K562 (cell line): ENCODE results near the gene ADGRA1.

ENCODE experiments used
- CREB1 ChIP-seq, 2 experiments: sonication (generic) in 1 of 2; formaldehyde crosslinking in 1 of 2; IDR thresholded peaks; 2 replicates each; pipeline versions ENCODE4 v1.6.1 to v1.8.0; 2012 to 2022; ENCODE audit warnings: inconsistent platforms in 1 of 2, mild to moderate bottlenecking in 1 of 2, missing genetic modification reagents in 1 of 2, moderate library complexity in 1 of 2
- JUNB ChIP-seq: fragments of 450-650 bp; formaldehyde crosslinking; conservative IDR thresholded peaks from 2 replicates; pipeline ENCODE4 v1.4.0; 2020; ENCODE audit warnings: mild to moderate bottlenecking
- MNT ChIP-seq, 2 experiments: fragments of 450-650 bp; conservative IDR thresholded peaks; 2 replicates each; pipeline ENCODE4 v1.6.1; 2017; ENCODE audit warnings: mild to moderate bottlenecking in 2 of 2, moderate library complexity in 2 of 2
- NR2F6 ChIP-seq: fragments of 450-650 bp; formaldehyde crosslinking; IDR thresholded peaks from 2 replicates; pipeline ENCODE4 v1.4.0; 2020; ENCODE audit warnings: mild to moderate bottlenecking
- SMC3 ChIP-seq: conservative IDR thresholded peaks from 2 replicates; pipeline ENCODE4 v1.6.1; 2011; ENCODE audit warnings: low read depth, low read length, improper control_type of control experiment; ENCODE audit not compliant: insufficient read depth
- TFE3 ChIP-seq: fragments of 450-650 bp; formaldehyde crosslinking; IDR thresholded peaks from 2 replicates; pipeline ENCODE4 v1.4.0; 2020; ENCODE audit warnings: mild to moderate bottlenecking, mixed read lengths
- ZBED1 ChIP-seq: IDR thresholded peaks from 2 replicates; pipeline ENCODE4 v1.6.1; 2014
- ZNF561 ChIP-seq: fragments of 450-650 bp; formaldehyde crosslinking; conservative IDR thresholded peaks from 2 replicates; pipeline ENCODE4 v1.4.0; 2020; ENCODE audit warnings: mild to moderate bottlenecking, moderate library complexity
- TF ChIP-seq, protein P1 (sequence below), 3 experiments: IDR thresholded peaks in 2 of 3; conservative IDR thresholded peaks in 1 of 3; 2 replicates each; pipeline ENCODE4 v1.5.1; 2011 to 2012; ENCODE audit warnings: low read length in 3 of 3, mild to moderate bottlenecking in 3 of 3, control low read depth in 2 of 3, improper control_type of control experiment in 1 of 3, inconsistent platforms in 1 of 3, low read depth in 1 of 3, mixed read lengths in 1 of 3, moderate library complexity in 1 of 3; ENCODE audit not compliant: insufficient read depth in 2 of 3

- TF ChIP-seq TFE3 (CRISPR knock-in tag) (no peak), SMC3 (no peak), ZNF561 (CRISPR knock-in tag) (no peak), CREB1 (IDR thresholded peaks at IDR 0.05) (no peak), CREB1 (CRISPR knock-in tag; IDR thresholded peaks at IDR 0.05) (no peak), JUNB (CRISPR knock-in tag) (no peak), MNT (conservative IDR thresholded peaks at IDR 0.05) (no peak), NR2F6 (CRISPR knock-in tag) (no peak), ZBED1 (no peak)
- TF ChIP-seq, protein P1, sequence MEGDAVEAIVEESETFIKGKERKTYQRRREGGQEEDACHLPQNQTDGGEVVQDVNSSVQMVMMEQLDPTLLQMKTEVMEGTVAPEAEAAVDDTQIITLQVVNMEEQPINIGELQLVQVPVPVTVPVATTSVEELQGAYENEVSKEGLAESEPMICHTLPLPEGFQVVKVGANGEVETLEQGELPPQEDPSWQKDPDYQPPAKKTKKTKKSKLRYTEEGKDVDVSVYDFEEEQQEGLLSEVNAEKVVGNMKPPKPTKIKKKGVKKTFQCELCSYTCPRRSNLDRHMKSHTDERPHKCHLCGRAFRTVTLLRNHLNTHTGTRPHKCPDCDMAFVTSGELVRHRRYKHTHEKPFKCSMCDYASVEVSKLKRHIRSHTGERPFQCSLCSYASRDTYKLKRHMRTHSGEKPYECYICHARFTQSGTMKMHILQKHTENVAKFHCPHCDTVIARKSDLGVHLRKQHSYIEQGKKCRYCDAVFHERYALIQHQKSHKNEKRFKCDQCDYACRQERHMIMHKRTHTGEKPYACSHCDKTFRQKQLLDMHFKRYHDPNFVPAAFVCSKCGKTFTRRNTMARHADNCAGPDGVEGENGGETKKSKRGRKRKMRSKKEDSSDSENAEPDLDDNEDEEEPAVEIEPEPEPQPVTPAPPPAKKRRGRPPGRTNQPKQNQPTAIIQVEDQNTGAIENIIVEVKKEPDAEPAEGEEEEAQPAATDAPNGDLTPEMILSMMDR (IDR thresholded peaks at IDR 0.05 in 2 of 3, conservative IDR thresholded peaks at IDR 0.05 in 1 of 3; ENCODE audit: insufficient read depth in 2 of 3, low read depth in 1 of 3, low read length in 3 of 3): no peak
Measured at GRCh38 chr10:133081636-133082035, 6.1 kb upstream of the ADGRA1 start.
